AG04449 (cell line): ENCODE measurements around the gene DCDC2C.

Source experiments
- CTCF ChIA-PET: fragments of 350-600 bp; formaldehyde crosslinking; extraction: SDS; loops from one replicate; lab custom pipeline; 2021; ENCODE audit warnings: antibody characterized with exemption; lab: Yijun Ruan, JAX
- POLR2A ChIA-PET: fragments of 400-600, 350-600 bp; formaldehyde crosslinking; extraction: SDS; loops from one replicate; lab custom pipeline; 2020; ENCODE audit warnings: antibody characterized with exemption, inconsistent platforms; lab: Yijun Ruan, JAX
- DNase-seq: peaks from one replicate; pipeline ENCODE4 v3.0.0-alpha.2; 2010; ENCODE audit warnings: low read depth, low spot score
- H3K4me3 ChIP-seq: 2 replicates; pipeline ENCODE4 v1.5.1; 2011; ENCODE audit warnings: low read depth, mild to moderate bottlenecking, control low read depth, low read length
- TF ChIP-seq, protein P1 (sequence below): IDR thresholded peaks from one replicate; pipeline ENCODE4 v1.5.1; 2011; ENCODE audit warnings: mild to moderate bottlenecking, moderate library complexity, low read length, control low read depth, inconsistent platforms; ENCODE audit not compliant: insufficient read depth; ENCODE audit errors: missing control alignments

DCDC2C gene

DNA sequence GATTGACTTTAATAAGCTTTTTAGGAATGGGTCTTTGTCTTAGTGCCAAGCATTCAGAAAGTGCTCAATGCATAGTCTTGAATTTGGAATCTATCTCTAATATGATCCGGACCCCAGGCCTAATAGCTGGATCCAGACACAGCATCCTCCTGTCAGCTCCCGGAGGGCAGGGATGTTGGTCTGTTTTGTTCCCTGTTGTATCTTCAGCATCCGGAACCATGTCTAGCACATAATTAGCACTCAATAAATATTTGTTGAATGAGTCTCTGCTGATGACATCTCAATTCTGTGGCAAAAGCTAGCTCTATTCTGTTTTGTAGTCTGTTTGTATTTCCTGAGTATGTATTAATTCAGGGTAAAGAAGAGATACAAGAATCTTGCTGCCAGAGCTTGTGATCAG is 169.1 kb downstream of the DCDC2C start:
- POLR2A ChIA-PET, result no interaction called here
- CTCF ChIA-PET, result no interaction called here
- DNase-seq, result no peak
- TF ChIP-seq, protein P1, sequence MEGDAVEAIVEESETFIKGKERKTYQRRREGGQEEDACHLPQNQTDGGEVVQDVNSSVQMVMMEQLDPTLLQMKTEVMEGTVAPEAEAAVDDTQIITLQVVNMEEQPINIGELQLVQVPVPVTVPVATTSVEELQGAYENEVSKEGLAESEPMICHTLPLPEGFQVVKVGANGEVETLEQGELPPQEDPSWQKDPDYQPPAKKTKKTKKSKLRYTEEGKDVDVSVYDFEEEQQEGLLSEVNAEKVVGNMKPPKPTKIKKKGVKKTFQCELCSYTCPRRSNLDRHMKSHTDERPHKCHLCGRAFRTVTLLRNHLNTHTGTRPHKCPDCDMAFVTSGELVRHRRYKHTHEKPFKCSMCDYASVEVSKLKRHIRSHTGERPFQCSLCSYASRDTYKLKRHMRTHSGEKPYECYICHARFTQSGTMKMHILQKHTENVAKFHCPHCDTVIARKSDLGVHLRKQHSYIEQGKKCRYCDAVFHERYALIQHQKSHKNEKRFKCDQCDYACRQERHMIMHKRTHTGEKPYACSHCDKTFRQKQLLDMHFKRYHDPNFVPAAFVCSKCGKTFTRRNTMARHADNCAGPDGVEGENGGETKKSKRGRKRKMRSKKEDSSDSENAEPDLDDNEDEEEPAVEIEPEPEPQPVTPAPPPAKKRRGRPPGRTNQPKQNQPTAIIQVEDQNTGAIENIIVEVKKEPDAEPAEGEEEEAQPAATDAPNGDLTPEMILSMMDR, result no peak
- H3K4me3 ChIP-seq, result no peak overlapping the region

DNA sequence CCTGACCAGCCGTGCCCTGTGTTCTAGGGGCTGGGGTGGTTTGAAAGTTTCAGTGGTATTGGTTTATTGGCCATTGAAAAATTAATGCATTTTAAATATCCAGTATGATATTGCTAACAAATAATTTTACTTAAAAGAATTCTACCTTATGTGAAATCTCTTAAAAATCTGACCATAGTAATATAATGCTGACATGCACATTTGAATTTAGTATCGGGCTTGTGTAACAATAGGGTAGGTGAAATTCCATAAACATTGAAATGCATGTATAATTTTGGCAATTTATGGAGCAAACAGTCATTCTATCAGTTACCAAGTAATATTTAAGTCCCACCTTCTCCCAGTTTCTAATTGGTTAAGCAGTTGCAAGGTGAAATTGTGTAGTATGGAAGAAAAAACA is 170.5 kb downstream of the DCDC2C start:
- no peak overlapping the region for H3K4me3 ChIP-seq
- ChIA-PET POLR2A (no interaction called here), CTCF (no interaction called here)
- TF ChIP-seq, protein P1, result no peak
- no peak for DNase-seq

DNA sequence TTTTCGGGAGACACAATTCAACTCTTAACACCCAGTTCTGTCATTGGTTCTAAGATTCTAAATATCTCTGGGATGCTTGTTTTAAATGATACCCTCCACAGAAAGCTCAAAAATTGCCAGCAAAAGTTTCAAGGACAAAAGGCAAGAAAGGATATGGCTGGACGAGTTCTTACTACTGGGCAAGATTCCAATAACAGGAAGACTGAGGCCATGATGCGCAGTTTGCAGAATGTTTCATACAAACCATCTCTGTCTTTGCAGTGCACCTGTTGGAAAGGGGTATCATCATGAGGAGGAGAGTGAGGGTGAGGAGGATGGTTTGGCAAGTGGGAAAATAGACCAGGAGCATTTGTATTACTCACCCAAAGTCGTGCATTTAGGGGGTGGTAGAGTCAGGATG is 172.8 kb downstream of the DCDC2C start:
- TF ChIP-seq, protein P1, result no peak
- DNase-seq, result no peak
- POLR2A ChIA-PET, result no interaction called here
- no peak overlapping the region for H3K4me3 ChIP-seq
- CTCF ChIA-PET, result no interaction called here

DNA sequence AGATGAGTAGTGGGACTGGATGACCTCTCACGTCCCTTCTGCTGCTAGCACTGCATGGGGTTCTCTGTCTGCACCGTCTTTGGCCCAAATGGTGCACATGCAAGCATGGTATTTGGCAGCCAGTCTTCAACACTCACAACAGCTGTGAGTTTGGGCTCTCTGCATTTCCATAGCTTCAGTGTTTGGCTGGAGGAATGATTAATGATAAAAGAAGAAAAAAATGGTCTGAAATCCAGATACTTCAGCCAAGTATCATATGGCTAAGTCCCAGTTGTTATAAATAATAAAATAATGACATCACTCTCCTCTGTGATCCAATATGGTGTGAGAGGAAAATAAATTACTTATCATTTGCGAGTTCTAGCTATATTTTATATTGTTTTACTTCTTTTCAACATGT is 173.3 kb downstream of the DCDC2C start:
- CTCF ChIA-PET, result no interaction called here
- TF ChIP-seq, protein P1, result no peak
- POLR2A ChIA-PET, result no interaction called here
- DNase-seq, result no peak
- no peak overlapping the region for H3K4me3 ChIP-seq

DNA sequence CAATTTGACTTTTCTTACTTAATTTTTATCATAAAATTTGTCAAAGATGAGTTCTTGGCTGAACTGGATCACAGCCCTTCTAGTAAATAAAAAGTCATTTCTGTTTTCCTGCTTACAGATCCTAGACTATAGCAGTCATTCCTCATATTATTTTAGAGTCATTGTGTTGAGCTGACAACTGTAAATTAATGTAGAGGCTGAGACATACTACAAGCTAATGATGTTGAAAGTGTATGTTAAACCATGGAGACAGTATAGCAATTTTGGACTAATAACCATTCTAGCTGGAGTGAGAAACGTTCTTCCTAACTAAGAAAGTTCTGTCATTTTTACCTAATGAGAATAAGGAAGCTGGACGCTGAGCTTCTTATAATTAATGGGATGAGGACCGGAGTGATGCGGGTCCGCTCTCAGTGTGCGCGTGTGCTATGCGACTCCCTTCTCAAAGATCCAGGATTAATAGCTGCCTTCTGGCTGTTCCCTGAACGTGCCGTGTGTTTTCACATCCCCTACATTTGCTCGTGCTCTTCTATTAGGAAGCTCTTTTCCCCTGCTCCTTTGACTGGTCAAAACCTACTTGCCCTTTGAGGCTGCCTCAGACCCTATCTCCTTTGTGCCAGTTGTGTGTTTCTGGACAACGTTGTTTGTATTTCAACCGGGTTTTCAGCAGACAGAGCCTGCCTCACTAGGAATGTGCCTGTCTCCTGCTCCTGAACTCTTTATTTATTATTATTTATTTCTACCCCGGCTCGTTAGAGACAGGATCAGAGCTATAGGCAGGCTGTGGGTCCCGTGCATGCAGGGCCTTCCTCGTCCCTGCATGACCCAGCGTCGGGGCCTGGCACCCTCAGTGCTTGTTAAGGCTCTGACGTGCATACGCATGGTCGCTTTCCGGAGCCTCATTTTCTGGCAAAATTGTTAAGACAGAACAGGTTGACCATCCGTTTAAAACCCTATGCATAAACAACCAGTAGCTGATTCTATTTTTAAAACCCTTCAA is 182.6 kb downstream of the DCDC2C start:
- ChIA-PET CTCF (no interaction called here), POLR2A (no interaction called here)
- DNase-seq, result no peak
- no peak overlapping the region for H3K4me3 ChIP-seq
- TF ChIP-seq, protein P1, result no peak

DNA sequence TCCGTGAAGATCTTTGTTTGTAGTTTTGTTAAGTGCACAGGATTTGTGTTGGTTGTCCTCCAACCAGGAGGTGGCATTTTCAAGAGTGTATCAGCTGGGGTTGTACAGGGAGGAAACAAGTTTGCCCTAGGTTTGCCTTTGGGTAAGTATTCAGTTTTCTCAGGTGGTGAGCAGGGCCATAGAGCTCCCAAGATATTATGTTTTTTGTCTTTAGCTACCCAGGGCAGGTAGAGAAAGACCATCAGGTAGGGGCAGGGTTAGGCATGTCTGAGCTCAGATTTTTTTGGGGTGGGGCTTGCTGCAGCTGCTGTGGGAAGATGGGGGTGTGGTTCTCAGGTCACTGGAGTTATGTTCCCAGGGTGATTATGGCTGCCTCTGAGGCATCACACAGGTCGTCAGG is 191.6 kb downstream of the DCDC2C start:
- ChIA-PET POLR2A (no interaction called here), CTCF (no interaction called here)
- TF ChIP-seq, protein P1, result no peak
- DNase-seq, result no peak
- no peak overlapping the region for H3K4me3 ChIP-seq
